HG03565 (cell line): ENCODE measurements around the gene CLPX.
"Not testable (repeated sequence)": the region's sequence is repeated elsewhere in the genome, so short reads cannot be mapped to it uniquely, and the experiment has no call there.

Source experiments
- ATAC-seq: cut with Tn5 transposase; IDR thresholded peaks from one replicate; pipeline ENCODE4 v1.9.1; 2021; ENCODE audit warnings: mild to moderate bottlenecking, moderate library complexity; ENCODE audit not compliant: unreplicated experiment

CLPX gene

GRCh38 chr15:65105038-65105437, 80.1 kb downstream of the CLPX start:
- ATAC-seq: no peak

DNA sequence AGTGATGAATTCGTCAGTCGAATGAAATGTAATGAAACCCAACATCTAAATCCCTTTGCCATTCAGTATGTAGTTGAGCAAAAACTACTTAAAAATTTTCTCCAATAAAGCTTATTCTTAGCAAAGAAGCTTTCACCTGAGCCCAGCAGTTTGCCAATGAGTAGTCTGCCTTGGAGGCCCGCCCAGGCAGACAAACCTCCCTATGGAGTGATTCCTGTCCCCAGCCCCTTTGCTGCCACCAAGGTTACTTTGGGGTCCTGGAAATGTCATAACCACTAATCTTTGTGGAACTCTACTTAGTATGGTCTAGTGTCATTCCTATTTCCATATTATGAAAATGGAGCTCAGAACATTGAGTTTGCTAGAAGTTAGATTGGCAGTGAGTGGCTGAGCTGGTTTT, 82.2 kb downstream of the CLPX start:
- no peak for ATAC-seq

GRCh38 chr15:65101891-65102708, 83.0 kb downstream of the CLPX start:
- no peak for ATAC-seq

GRCh38 chr15:65101411-65101890, 83.7 kb downstream of the CLPX start:
- ATAC-seq: no peak

DNA sequence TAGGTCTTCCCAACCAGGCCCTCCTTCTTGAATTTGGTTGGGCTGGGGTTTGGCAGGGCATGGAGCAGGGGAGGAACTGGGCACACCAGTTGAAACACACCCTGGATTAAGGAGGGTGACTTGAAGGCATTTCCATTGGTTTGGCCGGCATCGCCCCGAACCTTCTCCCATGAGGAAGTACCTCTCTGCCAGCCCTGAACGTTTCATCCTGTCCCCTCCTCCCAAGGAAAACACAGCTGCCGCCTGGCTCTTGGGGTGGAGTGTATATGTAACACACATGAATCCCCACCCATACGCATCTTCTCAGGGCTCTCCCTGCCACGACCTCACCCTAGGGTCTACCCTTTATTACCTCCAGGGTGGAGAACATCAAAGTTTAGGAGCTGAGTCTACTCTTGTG, 84.7 kb downstream of the CLPX start:
- ATAC-seq: no peak

DNA sequence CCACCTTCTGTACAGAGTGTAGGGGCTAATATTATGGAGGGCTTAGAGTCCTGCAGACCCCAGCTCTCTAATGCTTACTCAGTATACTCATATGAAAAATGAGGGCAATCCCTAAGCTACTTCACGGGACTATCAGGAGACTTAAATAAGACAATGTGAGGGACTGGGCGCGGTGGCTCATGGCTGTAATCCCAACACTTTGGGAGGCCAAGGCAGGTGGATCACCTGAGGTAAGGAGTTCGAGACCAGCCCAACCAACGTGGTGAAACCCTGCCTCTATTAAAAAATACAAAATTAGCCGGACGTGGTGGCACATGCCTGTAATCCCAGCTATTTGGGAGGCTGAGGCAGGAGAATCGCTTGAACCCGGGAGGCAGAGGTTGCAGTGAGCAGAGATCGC, 85.3 kb downstream of the CLPX start:
- ATAC-seq: not testable (repeated sequence)

GRCh38 chr15:65099336-65099735, 85.8 kb downstream of the CLPX start:
- no peak for ATAC-seq
